B cell (primary cell): ENCODE results near the gene GRAMD2B. TPM values are rescaled to one million over a fixed set of nuclear protein-coding genes. Genes with fewer than 3 reads are reported as not detected.

Experiments
- ATAC-seq: fragments of 200-7000 bp; cut with Tn5 transposase; one replicate; pipeline ENCODE4 v1.10.0; 2021; ENCODE audit warnings: low read depth, mild to moderate bottlenecking, moderate number of reproducible peaks, moderate library complexity
- CTCF ChIA-PET: fragments of 350-600 bp; sonication (Branson Sonifier 250); formaldehyde crosslinking; loops from one replicate; lab custom pipeline; 2021; ENCODE audit warnings: antibody characterized with exemption, inconsistent platforms; lab: Charles Lee
- POLR2A ChIA-PET: fragments of 350-600 bp; sonication (Branson Sonifier 250); formaldehyde crosslinking; loops from one replicate; lab custom pipeline; 2021; ENCODE audit warnings: antibody characterized with exemption; lab: Charles Lee
- DNase-seq: peaks from one replicate; pipeline ENCODE4 v3.0.0; 2013
- H2AFZ ChIP-seq: 2 replicates; pipeline ENCODE4 v1.6.1; 2012; ENCODE audit warnings: mild to moderate bottlenecking, low read depth, low read length; ENCODE audit not compliant: insufficient read depth, poor library complexity, severe bottlenecking
- H3K27ac ChIP-seq, 2 donors: 1 replicate in 1 of 2; 2 replicates in 1 of 2; pipeline ENCODE4 v1.5.1; 2012 to 2013; ENCODE audit warnings: low read length in 2 of 2, mild to moderate bottlenecking in 2 of 2, moderate library complexity in 1 of 2
- H3K27me3 ChIP-seq, 4 experiments: fragments of 200-600 bp in 1 of 4; sonication (generic) in 1 of 4; replicated peaks in 1 of 4; 1 replicate in 2 of 4; 2 replicates in 2 of 4; pipeline versions ENCODE4 v1.6.1 to v1.7.0; 2013 to 2016; ENCODE audit warnings: low read length in 3 of 4, mild to moderate bottlenecking in 2 of 4, mixed read lengths in 1 of 4, moderate library complexity in 1 of 4; ENCODE audit not compliant: insufficient read depth in 4 of 4, control insufficient read depth in 3 of 4; ENCODE audit errors: control extremely low read depth in 1 of 4
- H3K36me3 ChIP-seq, 2 experiments: replicated peaks in 1 of 2; 1 replicate in 1 of 2; 2 replicates in 1 of 2; pipeline versions ENCODE4 v1.6.1 to v1.7.1; 2013; ENCODE audit warnings: low read length in 1 of 2; ENCODE audit not compliant: insufficient read depth in 2 of 2, control insufficient read depth in 1 of 2; ENCODE audit errors: control extremely low read depth in 1 of 2, extremely low read depth in 1 of 2
- H3K4me1 ChIP-seq, 2 donors: fragments of 200-600 bp in 1 of 2; sonication (generic) in 1 of 2; 1 replicate in 1 of 2; 2 replicates in 1 of 2; pipeline versions ENCODE4 v1.5.1 to v1.6.1; 2013 to 2017; ENCODE audit warnings: low read length in 2 of 2; ENCODE audit not compliant: control insufficient read depth in 2 of 2, insufficient read depth in 2 of 2
- H3K4me2 ChIP-seq: replicated peaks from 2 replicates; pipeline ENCODE3; 2012; ENCODE audit warnings: mild to moderate bottlenecking, low read depth, low read length; ENCODE audit not compliant: poor library complexity, severe bottlenecking
- H3K4me3 ChIP-seq, 5 experiments: fragments of 200-600 bp in 1 of 5; sonication (generic) in 1 of 5; 1 replicate in 3 of 5; 2 replicates in 2 of 5; pipeline versions ENCODE4 v1.5.1 to v1.7.0; 2011 to 2016; ENCODE audit warnings: low read length in 4 of 5, mild to moderate bottlenecking in 4 of 5, low read depth in 2 of 5, control low read depth in 1 of 5, moderate library complexity in 1 of 5; ENCODE audit not compliant: insufficient read depth in 1 of 5; ENCODE audit errors: control extremely low read depth in 1 of 5, extremely low read depth in 1 of 5
- H3K79me2 ChIP-seq: fragments of 200-600 bp; sonication (generic); one replicate; pipeline ENCODE4 v1.6.0; 2016; ENCODE audit warnings: low read length; ENCODE audit not compliant: control insufficient read depth, insufficient read depth
- H3K9ac ChIP-seq: fragments of 200-600 bp; sonication (generic); 2 replicates; pipeline ENCODE4 v1.6.1; 2017; ENCODE audit warnings: mild to moderate bottlenecking, low read length, moderate library complexity
- H3K9me3 ChIP-seq, 3 donors: one replicate each; pipeline versions ENCODE4 v1.6.1 to v1.7.1; 2013; ENCODE audit warnings: low read length in 2 of 3; ENCODE audit not compliant: control insufficient read depth in 2 of 3, insufficient read depth in 1 of 3; ENCODE audit errors: control extremely low read depth in 1 of 3
- H4K20me1 ChIP-seq: 2 replicates; pipeline ENCODE4 v1.6.0; 2012; ENCODE audit warnings: mild to moderate bottlenecking, low read length; ENCODE audit not compliant: insufficient read depth, control insufficient read depth, poor library complexity, severe bottlenecking
- H3K27ac Mint-ChIP-seq: one replicate; pipeline ENCODE4 v1.8.0; 2021; ENCODE audit warnings: mixed read lengths
- H3K27me3 Mint-ChIP-seq: one replicate; pipeline ENCODE4 v1.8.0; 2021; ENCODE audit warnings: mixed read lengths
- H3K4me1 Mint-ChIP-seq: one replicate; pipeline ENCODE4 v1.8.0; 2021; ENCODE audit warnings: mixed read lengths
- H3K4me3 Mint-ChIP-seq: one replicate; pipeline ENCODE4 v1.8.0; 2021; ENCODE audit warnings: mixed read lengths
- H3K9me3 Mint-ChIP-seq: one replicate; pipeline ENCODE4 v1.8.0; 2022; ENCODE audit warnings: mixed read lengths; ENCODE audit not compliant: insufficient read depth
- CTCF ChIP-seq: fragments of 200-600 bp; IDR thresholded peaks from one replicate; pipeline ENCODE4 v1.8.0; 2022; ENCODE audit warnings: antibody characterized with exemption, mild to moderate bottlenecking
- EZH2 ChIP-seq: IDR thresholded peaks from 2 replicates; pipeline ENCODE4 v1.6.1; 2012; ENCODE audit warnings: borderline replicate concordance, low read depth, mild to moderate bottlenecking, moderate library complexity, low read length; ENCODE audit not compliant: insufficient read depth, poor library complexity, severe bottlenecking
- WGBS: methylation state at CpG from one replicate; pipeline ENCODE4 v1.1.5; 2013; ENCODE audit warnings: missing lambda C conversion rate; ENCODE audit not compliant: insufficient coverage; 5-methylcytosine and 5-hydroxymethylcytosine counted together
- intact Hi-C: fragments of 100-400 bp; cut with micrococcal nuclease; formaldehyde crosslinking; loops from one replicate; pipeline ENCODE4 v1.10.0; 2022
- polyA plus RNA-seq: library from polyadenylated mRNA; depleted of rRNA; stranded (reverse); fragments of >200 nt; gene quantifications from 2 replicates; pipeline ENCODE4 v1.2.3, GENCODE V29; 2012
- total RNA-seq, 2 donors: library from RNA; stranded (reverse); fragments of 120-200 nt in 1 of 2; gene quantifications; 1 replicate in 1 of 2; 2 replicates in 1 of 2; pipeline versions ENCODE4 v1.2.3 to v1.2.4, GENCODE V29; 2013 to 2022

GRAMD2B gene
- total and polyA plus RNA-seq, 2 donors (not counting 1 experiment from before 2014, with no cell fraction given) = 0.86 to 3.6 TPM

- H3K4me1 Mint-ChIP-seq = peaks cover 7% of the 10 kb centered on the region
- ChIA-PET POLR2A (no interaction called here), CTCF (no interaction called here)
- Histone ChIP-seq H3K36me3 (no peaks in the 10 kb centered on the region), H2AFZ (no peak overlapping the region), H4K20me1 (no peaks in the 10 kb centered on the region), H3K9ac (no peak overlapping the region), H3K79me2 (no peaks in the 10 kb centered on the region), H3K27ac (no peak overlapping the region), H3K4me2 (no peak overlapping the region), H3K4me3 (no peak overlapping the region), H3K27me3 (no peaks in the 10 kb centered on the region), H3K4me1 (no peaks in the 10 kb centered on the region), H3K9me3 (peaks cover 0 to 3% (median 0%) of the 10 kb centered on the region in 3 donors)
- DNase-seq (no peak), ATAC-seq (no peak)
- TF ChIP-seq EZH2 = no peak
- TF ChIP-seq CTCF = no peak
- no CpG with 5 or more reads among the region's 1 CpG for WGBS
- H3K4me3 Mint-ChIP-seq = no peak overlapping the region
- intact Hi-C loops = no loop called here
- no peak overlapping the region for H3K27ac Mint-ChIP-seq
- H3K27me3 Mint-ChIP-seq = peaks cover 27% of the 10 kb centered on the region
- H3K9me3 Mint-ChIP-seq = peaks cover 2% of the 10 kb centered on the region
Observed at GRCh38 chr5:126414874-126415502, 8.2 kb upstream of the GRAMD2B start.

GRCh38 chr5:126415789-126416188 is 7.4 kb upstream of the GRAMD2B start:
- intact Hi-C loops = no loop called here
- ATAC-seq = no peak
- ChIA-PET CTCF (no interaction called here), POLR2A (no interaction called here)
- Histone ChIP-seq H2AFZ (no peak overlapping the region), H3K79me2 (no peaks in the 10 kb centered on the region), H3K27me3 (no peaks in the 10 kb centered on the region), H3K4me3 (no peak overlapping the region), H3K9me3 (peaks cover 0 to 3% (median 0%) of the 10 kb centered on the region in 3 donors), H3K9ac (no peak overlapping the region), H3K4me1 (no peaks in the 10 kb centered on the region), H3K36me3 (no peaks in the 10 kb centered on the region), H3K27ac (no peak overlapping the region), H4K20me1 (no peaks in the 10 kb centered on the region), H3K4me2 (no peak overlapping the region)
- Mint-ChIP-seq H3K27me3 (peaks cover 22% of the 10 kb centered on the region), H3K27ac (no peak overlapping the region), H3K4me1 (peaks cover 4% of the 10 kb centered on the region), H3K9me3 (peaks cover 2% of the 10 kb centered on the region), H3K4me3 (no peak overlapping the region)
- 100% methylated on average over 1 of the region's 4 CpGs for WGBS
- DNase-seq = no peak
- TF ChIP-seq CTCF (no peak), EZH2 (no peak)
